ENCODE results near the gene METTL27.

GRCh38 chr7:73841689-73842066, 638 bp downstream of the METTL27 start:
- TF ChIP-seq CTCF (IDR thresholded peaks at IDR 0.05) (no peak), EP300 (IDR thresholded peaks at IDR 0.05) (no peak), POLR2A (IDR thresholded peaks at IDR 0.05) (no peak)

Measured in stomach (tissue), 4 donors.